NCI-H524 treated with DMSO at 0.1 percent for 48 hours (cell line): ENCODE measurements around the gene ANGPTL3.
"Not testable (repeated sequence)": the region's sequence is repeated elsewhere in the genome, so short reads cannot be mapped to it uniquely, and the experiment has no call there.

Experiments
- DNase-seq: peaks from one replicate; lab custom pipeline; 2025; lab: John Stamatoyannopoulos, UW

The ANGPTL3 gene, protein sequence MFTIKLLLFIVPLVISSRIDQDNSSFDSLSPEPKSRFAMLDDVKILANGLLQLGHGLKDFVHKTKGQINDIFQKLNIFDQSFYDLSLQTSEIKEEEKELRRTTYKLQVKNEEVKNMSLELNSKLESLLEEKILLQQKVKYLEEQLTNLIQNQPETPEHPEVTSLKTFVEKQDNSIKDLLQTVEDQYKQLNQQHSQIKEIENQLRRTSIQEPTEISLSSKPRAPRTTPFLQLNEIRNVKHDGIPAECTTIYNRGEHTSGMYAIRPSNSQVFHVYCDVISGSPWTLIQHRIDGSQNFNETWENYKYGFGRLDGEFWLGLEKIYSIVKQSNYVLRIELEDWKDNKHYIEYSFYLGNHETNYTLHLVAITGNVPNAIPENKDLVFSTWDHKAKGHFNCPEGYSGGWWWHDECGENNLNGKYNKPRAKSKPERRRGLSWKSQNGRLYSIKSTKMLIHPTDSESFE

DNA sequence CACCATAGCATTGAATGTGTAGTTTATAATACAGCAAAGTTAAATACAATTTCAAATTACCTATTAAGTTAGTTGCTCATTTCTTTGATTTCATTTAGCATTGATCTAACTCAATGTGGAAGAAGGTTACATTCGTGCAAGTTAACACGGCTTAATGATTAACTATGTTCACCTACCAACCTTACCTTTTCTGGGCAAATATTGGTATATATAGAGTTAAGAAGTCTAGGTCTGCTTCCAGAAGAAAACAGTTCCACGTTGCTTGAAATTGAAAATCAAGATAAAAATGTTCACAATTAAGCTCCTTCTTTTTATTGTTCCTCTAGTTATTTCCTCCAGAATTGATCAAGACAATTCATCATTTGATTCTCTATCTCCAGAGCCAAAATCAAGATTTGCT lies at the start of gene ANGPTL3:
ANGPTL3 (plus strand) TSS at position 240 of the 400 bp plus-strand sequence; CDS start at position 287, 47 bp downstream.
- DNase-seq = no peak

DNA sequence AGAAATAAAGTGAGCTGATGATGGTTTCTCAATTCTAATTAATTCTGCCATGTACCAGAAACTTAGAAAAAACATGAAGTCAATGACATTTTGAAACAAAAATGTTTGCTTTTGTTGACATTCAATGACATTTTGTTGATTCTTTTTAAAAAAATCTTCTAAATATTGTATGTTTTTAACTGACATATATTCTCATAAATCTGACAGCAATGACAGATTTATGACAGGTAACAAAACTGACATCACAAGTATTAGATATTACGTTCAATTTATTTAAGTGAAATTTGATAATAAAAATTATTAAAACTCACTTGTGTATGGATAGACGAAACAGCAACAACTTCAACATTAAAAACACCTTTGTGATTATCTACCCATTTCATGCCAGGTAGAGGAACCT lies 36.0 kb upstream of the ANGPTL3 start:
- DNase-seq = no peak

DNA sequence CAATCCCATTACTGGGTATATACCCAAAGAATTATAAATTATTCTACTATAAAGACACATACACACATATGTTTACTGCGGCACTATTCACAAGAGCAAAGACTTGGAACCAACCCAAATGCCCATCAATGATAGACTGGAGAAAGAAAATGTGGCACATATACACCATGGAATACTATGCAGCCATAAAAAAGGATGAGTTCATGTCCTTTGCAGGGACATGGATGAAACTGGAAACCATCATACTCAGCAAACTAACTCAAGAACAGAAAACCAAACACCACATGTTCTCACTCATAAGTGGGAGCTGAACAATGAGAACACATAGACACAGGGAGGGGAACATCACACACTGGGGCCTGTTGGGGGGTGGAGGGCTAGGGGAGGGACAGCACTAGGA lies 30.1 kb upstream of the ANGPTL3 start:
- DNase-seq = not testable (repeated sequence)

DNA sequence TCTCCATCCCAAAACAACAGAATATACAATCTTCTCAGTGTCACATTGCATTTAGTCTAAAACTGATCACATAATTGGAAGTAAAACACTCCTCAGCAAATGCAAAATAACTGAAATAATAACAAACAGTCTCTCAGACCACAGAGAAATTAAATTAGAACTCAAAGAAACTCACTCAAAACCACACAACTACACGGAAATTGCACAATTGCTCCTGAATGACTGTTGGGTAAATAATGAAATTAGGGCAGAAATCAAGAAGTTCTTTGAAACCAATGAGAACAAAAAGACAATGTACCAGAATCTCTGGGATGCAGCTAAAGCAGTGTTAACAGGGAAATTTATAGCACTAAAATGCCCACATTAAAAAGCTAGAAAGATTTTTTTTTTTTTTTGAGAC lies 29.4 kb upstream of the ANGPTL3 start:
- not testable (repeated sequence) for DNase-seq

DNA sequence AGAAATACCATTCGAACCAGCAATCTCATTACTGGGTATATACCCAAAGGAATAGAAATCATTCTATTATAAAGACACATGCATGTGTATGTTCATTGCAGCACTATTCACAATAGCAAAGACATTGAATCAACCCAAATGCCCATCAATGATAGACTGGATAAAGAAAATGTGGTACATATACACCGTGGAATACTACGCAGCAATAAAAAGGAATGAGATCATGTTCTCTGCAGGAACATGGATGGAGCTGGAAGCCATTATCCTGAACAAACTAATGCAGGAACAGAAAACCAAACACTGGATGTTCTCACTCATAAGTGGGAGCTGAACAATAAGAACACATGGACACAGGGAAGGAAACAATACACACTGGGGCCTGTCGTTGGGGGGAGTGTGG lies 25.8 kb upstream of the ANGPTL3 start:
- not testable (repeated sequence) for DNase-seq

DNA sequence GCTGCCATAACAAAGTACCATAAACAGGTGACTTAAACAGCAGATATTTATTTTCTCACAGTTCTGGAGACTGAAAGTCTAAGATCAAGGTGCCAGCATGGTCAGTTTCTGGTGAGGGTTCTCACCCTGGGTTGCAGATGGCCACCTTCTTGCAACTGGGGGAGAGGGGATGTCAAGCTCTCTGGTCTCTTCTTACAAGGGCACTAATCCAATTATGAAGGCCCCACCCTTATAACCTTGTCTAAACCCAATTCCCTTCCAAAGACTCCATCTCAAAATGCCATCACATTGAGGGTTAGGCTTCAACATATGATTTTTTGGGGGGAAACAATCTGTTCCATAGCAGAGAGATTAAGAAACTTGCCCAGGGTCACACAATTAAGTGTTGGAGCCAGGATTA lies 24.8 kb upstream of the ANGPTL3 start:
- DNase-seq = no peak

DNA sequence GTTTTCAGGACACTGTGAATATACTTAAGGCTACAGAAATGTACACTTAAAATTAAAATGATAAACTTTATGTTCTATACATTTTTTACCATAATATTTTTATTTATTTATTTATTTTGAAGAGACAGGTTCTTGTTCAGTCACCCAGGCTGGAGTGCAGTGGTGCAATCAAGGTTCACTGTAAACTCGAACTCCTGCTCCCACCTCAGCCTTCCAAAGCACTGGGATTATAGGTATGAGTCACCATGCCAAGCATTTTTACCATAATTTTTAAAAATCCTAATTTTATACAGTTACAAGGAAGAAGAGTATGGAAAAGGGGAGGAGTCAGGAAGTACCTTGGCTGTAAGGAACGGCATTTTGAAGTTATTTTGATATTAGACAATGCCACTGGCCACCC lies 23.6 kb upstream of the ANGPTL3 start:
- no peak for DNase-seq

DNA sequence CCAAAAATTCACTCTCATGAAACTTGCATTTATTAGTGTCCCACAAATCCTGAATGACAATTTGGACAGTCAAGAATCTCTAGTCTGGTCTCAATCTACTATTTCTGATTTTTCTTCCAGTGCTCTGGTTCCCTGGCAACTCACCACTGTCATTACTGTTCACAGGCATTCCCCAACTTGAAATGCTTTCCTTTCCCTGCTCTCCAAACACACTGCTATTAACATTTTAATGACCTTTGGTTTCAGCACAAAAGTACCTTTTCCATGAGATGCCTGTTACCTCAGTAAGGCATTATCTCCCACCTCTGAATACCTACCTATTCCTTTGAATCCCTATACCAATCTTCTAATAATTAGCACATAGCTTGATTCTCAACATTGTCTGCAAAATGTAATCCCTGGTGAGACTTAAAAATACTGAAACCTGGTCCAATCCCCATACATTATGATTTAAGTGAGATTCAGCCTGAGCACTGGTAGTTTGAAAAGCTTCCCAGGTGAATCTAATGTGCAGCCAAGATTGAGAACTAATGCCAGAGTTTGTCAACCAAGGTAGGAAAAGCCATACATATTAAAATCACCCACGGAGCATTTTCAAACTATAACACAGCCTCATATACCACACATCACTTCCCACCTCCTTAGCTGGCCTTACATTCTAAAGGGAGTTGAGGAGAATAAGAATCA lies 11.7 kb upstream of the ANGPTL3 start:
- no peak for DNase-seq

DNA sequence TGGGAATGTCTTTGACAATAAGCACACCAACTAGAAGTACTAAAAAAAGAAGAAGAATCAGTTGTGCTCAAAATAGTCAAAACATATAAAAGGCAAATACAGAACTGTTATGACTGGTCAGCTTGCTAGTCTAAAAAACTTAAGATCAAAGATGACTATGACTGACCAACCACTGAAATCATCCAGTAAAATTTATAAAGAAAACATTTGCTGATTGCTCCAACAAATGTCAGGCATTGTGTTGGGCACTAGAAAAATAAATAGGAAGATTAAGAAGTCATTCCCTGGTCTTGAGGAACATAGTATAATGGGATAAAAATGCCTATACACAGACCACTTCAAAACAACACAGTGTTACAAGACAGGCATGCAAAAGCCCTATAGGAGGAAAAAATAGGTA lies 9.3 kb upstream of the ANGPTL3 start:
- no peak for DNase-seq

DNA sequence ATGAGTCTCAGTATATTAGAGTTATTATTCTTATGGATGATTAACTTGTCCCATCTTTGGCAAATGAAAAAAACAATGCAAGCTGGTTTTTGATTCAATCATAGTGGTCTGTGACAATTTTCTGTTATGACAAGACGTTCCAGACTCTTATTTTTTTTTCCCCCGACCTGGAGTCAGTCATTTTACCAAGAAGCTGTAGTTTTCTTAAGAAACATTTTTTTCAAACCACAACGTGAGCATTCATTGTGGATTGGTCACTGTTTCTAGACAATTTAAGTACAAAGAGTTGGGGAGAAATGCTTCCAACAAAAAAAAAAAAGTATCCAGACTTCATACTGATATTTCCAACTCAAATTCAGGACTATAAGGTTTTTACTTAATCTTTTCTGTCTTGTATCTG lies 8.0 kb upstream of the ANGPTL3 start:
- DNase-seq = no peak

DNA sequence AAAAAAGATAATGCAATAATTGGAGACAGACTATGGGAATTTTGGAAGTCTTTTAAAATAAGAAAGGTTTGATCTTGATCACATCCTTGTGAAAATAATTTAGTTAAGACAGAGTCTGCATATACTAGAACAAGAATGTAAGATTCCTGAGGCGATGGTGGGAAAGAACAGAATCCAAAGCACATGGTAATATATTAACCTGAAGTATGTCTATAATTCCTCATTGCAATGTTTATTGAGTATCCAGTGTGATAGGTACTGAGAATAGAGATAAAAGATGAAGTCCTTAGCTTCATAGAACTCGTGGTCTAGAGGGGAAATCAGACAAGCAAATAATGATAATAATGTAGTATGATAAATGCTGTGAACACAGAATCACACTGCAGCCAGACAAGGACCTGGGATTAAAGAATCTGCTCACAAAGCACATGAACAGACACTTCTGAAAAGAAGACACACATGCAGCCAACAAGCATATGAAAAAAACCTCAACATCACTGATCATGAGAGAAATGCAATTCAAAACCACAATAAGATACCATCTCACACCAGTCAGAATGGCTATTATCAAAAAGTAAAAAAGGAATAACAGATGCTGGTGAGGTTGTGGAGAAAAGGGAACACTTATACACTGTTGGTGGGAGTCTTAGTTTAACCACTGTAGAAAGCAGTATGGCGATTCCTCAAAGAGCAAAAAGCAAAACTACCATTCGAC lies 6.9 kb upstream of the ANGPTL3 start:
- DNase-seq = no peak

DNA sequence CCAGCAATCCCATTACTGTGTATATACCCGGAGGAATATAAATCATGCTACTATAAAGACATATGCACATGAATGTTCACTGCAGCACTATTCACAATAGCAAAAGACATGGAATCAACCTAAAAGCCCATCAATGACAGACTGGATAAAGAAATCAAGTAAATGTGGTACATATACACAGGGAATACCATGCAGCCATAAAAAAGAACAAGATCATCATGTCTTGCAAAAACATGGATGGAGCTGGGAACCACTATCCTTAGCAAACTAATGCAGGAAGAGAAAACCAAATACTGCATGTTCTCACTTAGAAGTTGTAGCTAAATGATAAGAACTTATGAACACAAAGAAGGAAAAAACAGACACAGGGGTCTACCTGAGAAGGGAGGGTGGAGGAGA lies 6.4 kb upstream of the ANGPTL3 start:
- no peak for DNase-seq

DNA sequence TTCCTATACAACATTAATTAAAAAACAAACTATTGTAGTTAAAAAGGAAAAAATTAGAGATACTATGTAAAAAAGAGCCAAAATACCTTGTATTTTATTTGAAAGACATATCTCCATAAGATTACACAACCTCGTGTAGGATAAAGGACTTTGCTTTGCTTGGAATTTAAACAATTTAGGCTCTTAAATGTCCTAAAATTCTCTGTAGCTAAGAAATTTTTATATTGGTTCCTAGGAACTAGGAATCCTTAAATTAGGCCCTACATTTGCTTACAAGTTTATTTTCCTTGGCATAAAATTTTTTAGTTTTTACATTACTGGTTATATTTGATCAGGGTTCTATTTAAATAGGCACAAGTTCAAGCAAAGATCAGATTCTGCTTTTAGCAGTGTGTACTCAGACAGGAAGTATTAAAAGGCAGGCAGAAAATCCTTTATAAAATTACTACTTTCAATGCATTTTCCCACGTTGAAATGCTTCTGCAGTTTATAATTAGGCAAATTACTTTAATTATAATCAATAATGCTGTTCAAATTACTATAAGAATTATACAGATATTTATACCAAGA lies 3.4 kb upstream of the ANGPTL3 start:
- DNase-seq = no peak

DNA sequence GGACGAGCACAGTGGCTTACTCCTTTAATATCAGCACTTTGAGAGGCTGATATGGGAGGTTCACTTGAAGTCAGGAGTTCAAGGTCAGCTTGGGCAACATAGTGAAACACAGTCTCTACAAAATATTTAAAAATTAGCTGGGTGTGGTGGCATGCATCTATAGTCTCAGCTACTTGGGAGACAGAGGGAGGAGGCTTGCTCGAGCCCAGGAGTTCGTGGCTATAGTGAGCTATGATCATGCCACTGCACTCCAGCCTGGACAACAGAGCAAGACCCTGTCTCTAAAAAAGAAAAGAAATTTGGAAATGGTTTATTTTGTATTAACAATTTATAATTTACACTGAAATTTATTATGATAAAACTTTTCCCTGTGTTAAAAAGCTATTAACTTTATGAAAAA lies 1.7 kb upstream of the ANGPTL3 start:
- DNase-seq = no peak

DNA sequence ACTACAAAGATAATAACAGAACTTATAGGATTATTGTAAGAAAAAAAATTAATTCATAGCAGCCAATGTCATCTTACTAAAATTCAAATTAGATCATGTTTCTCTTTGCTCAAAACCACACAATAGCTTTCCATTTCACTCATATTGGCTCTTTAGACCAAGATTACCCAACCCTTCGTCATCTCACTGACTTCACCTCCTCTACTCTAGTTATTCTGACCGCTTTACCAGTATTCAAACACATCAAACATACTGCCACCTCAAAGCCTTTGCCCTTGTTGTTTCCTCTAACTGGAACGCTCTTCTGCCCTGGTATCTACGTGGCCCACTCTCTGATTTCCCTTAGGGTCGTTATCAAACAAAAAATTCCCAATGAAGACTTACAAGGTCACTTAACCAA lies 1.7 kb downstream of the ANGPTL3 start:
- no peak for DNase-seq

DNA sequence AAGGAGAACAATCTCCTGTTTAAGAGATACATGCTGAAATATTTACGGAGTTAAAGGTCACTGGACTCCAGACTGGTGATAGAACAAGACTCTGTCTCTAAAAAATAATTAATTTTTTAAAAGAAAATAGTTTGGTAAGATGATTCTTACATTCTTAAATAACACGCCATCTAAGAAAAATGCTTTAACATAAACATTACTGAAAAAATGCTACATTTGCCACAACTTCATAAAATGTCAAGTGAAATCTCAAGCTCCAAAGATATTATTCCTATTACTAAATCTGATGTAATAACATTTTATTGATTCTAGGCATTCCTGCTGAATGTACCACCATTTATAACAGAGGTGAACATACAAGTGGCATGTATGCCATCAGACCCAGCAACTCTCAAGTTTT lies 4.1 kb downstream of the ANGPTL3 start:
- DNase-seq = no peak

DNA sequence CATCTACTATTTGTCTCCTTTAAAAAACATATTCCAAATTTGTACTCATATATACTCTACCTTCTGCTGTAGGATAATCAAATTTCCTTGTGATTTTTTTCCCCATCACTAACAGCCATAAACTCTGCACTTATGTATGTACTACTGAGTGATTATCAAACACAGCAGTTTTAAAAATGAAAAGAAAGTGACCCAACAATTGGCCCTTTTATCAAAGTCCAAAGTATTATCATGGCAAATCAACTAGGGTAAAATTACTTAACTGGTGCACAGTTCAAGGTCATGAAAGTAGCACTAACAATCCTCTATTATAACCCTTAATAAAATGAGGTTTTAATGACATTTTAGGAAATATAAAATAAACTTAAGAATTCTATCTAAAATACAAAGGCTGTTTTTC lies 11.6 kb downstream of the ANGPTL3 start:
- no peak for DNase-seq

DNA sequence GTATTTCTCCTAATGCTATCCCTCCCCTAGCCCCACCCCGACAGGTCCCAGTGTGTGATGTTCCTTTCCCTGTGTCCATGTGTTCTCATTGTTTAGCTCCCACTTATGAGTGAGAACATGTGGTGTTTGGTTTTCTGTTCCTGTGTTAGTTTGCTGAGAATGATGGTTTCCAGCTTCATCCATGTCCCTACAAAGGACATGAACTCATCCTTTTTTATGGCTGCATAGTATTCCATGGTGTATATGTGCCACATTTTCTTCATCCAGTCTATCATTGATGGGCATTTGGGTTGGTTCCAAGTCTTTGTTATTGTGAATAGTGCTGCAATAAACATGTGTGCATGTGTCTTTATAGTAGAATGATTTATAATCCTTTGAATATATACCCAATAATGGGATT lies 13.3 kb downstream of the ANGPTL3 start:
- DNase-seq = not testable (repeated sequence)

DNA sequence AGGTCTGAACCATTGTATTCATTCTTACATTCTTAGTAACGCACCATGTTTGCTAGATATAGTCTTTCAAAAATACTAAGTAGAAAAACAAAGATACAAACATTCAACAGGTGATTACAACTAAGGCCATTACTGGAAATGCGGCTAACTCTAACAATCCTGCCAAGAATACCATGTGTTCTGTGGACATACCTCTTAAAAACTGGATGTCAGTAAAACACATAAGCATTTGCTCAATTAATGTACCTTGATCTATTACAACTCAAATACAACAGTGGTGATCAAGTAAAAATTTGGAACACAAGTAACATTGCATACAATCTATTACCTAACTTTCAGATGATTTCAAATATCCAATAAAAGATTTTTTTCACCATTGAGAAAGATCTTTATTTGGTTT lies 15.4 kb downstream of the ANGPTL3 start:
- DNase-seq = no peak

DNA sequence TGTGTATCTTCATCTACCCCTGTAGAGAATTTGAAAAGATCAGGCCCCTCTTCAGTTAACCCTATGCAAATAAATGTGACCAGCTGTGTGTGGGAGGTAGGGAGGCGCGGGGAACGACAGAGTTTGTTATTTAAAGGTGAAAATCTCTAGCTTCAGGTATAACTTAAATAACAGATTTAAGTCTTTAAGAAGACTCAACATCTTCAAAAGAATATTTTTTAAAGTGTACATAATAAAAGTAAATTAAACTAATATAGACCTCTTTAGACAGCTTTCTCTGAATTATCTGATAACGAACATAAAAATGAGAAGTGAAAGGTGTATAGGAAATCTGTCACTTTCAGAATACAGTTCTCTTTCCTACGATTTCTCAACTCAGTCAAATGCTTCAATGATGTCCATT lies 16.0 kb downstream of the ANGPTL3 start:
- no peak for DNase-seq

DNA sequence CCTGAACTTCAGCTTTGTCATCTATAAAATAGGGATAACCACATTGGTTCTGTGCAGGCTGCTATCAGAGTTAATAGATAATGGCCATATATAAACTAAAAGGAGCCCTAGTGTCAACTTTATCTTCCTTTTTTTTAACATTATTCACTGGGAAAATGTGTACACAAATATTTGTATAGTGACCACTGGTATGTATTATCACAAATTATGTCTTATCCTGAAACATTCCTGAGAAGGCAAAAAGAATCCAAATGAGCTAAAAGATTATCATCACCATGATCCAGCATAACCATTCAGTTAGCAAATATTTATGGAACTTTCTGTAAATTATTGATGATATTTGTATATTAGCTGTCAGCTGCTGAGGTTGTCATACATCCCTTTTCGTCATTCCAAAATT lies 16.6 kb downstream of the ANGPTL3 start:
- DNase-seq = no peak

DNA sequence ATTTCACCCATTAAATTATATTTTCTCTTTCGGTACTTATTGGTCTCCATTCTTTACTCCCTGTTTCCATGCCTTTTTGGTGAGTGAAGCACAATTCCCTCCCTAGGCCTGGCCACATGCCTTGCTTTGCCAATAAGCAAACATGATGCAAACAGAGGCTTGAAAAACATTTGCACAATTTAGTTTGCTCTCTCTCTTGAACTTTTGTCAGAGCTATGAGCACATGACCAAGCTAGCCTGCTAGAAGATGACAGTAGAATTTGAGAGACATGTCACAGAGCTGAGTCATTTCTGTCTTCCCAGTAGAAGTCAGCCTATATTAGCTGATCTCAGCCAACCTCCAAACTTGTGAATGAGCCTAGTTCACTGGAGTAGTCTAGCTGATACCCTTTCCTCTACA lies 24.6 kb downstream of the ANGPTL3 start:
- DNase-seq = no peak

DNA sequence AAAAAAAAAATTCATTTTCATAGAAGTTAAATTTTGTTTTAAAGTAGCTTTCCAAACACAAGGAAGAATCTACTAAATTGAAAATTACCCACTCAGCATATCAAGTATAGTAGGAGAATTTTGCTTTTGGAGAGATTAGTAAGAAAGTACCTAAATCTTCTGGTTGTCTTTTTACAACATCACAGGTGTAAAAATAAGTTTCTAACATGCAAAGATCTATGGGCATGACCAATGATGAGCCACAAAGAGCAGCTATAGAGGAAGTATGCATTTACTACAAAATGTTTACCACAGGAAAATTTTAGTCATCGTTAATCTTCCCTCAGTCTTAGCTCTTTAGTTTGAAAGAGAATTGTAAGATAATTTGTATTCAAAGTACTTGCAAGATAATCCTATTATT lies 28.1 kb downstream of the ANGPTL3 start:
- DNase-seq = no peak
